MCF 10A (cell line): ENCODE data around the gene NINJ2. TPM values are rescaled to one million over a fixed set of nuclear protein-coding genes. Genes with fewer than 3 reads are reported as not detected.

Experiments
- BruUV-seq: library from RNA; stranded (reverse); fragments of 400-500 nt; replicated peaks from 2 replicates; lab custom pipeline; 2021; lab: Mats Ljungman, UMichigan
- CTCF ChIA-PET: fragments of 300-600 bp; sonication (Branson Sonifier 250); formaldehyde crosslinking; extraction: SDS; loops from one replicate; lab custom pipeline; 2021; ENCODE audit warnings: antibody characterized with exemption, inconsistent platforms; lab: Yijun Ruan, JAX
- POLR2A ChIA-PET: fragments of 300-600, 350-650 bp; sonication (Branson Sonifier 250); formaldehyde crosslinking; extraction: SDS; loops from one replicate; lab custom pipeline; 2020; ENCODE audit warnings: antibody characterized with exemption, inconsistent platforms; lab: Yijun Ruan, JAX
- DNase-seq: peaks from one replicate; pipeline ENCODE4 v3.0.0-alpha.2; 2018; ENCODE audit not compliant: unreplicated experiment
- H3K27ac Mint-ChIP-seq: one replicate; pipeline ENCODE4 v1.8.0; 2022; ENCODE audit warnings: mild to moderate bottlenecking, low read depth, mixed read lengths; ENCODE audit not compliant: unreplicated experiment
- H3K27me3 Mint-ChIP-seq: one replicate; pipeline ENCODE4 v1.8.0; 2022; ENCODE audit warnings: mixed read lengths; ENCODE audit not compliant: insufficient read depth, unreplicated experiment
- H3K36me3 Mint-ChIP-seq: one replicate; pipeline ENCODE4 v1.8.0; 2022; ENCODE audit warnings: mild to moderate bottlenecking, moderate library complexity, mixed read lengths; ENCODE audit not compliant: insufficient read depth, unreplicated experiment
- H3K4me1 Mint-ChIP-seq: one replicate; pipeline ENCODE4 v1.8.0; 2022; ENCODE audit warnings: mixed read lengths; ENCODE audit not compliant: insufficient read depth, unreplicated experiment
- H3K4me3 Mint-ChIP-seq: one replicate; pipeline ENCODE4 v1.8.0; 2022; ENCODE audit warnings: mild to moderate bottlenecking, moderate library complexity, mixed read lengths; ENCODE audit not compliant: unreplicated experiment
- H3K9me3 Mint-ChIP-seq: one replicate; pipeline ENCODE4 v1.8.0; 2022; ENCODE audit warnings: mixed read lengths; ENCODE audit not compliant: unreplicated experiment
- CTCF ChIP-seq: fragments of 200-600 bp; IDR thresholded peaks from one replicate; pipeline ENCODE4 v1.8.0; 2022; ENCODE audit warnings: antibody characterized with exemption, mild to moderate bottlenecking; ENCODE audit not compliant: unreplicated experiment
- intact Hi-C: fragments of 100-400 bp; cut with micrococcal nuclease; formaldehyde crosslinking; loops from 2 replicates; pipeline ENCODE4 v1.14.1; 2022
- total RNA-seq: library from RNA; stranded (reverse); gene quantifications from 2 replicates; pipeline ENCODE4 v1.2.3, GENCODE V29; 2022

The NINJ2 gene
- total RNA-seq, 1 experiment from 2014 or later: not detected

GRCh38 chr12:647385-648085 lies 15.7 kb downstream of the NINJ2 start:
- H3K27me3 Mint-ChIP-seq: no peaks in the 10 kb centered on the region
- intact Hi-C loops: no loop called here
- ChIA-PET CTCF (interaction anchor here (0.6 to 0.9 kb wide), 2 partner anchors 16 to 78 kb away, joined by 3 read pairs; no protein-coding TSS in a partner anchor), POLR2A (no interaction called here)
- BruUV-seq: no TSS peak
- no peak overlapping the region for H3K4me3 Mint-ChIP-seq
- no peak overlapping the region for H3K27ac Mint-ChIP-seq
- H3K9me3 Mint-ChIP-seq: no peaks in the 10 kb centered on the region
- peaks cover 9% of the 10 kb centered on the region for H3K4me1 Mint-ChIP-seq
- no peak for TF ChIP-seq CTCF
- peaks cover 6% of the 10 kb centered on the region for H3K36me3 Mint-ChIP-seq
- no peak for DNase-seq

- no TSS peak for BruUV-seq
- ChIA-PET CTCF (interaction anchor here (0.6 to 0.7 kb wide), 2 partner anchors 79 to 416 kb away, joined by 3 read pairs; no protein-coding TSS in a partner anchor), POLR2A (interaction anchor here (0.7 kb wide), 1 partner anchor 32 kb away, joined by 3 read pairs; no protein-coding TSS in a partner anchor)
- Mint-ChIP-seq H3K4me3 (no peak overlapping the region), H3K27me3 (no peaks in the 10 kb centered on the region), H3K4me1 (peaks cover 9% of the 10 kb centered on the region), H3K36me3 (peaks cover 6% of the 10 kb centered on the region), H3K9me3 (no peaks in the 10 kb centered on the region), H3K27ac (no peak overlapping the region)
- intact Hi-C loops: no loop called here
- no peak for DNase-seq
- TF ChIP-seq CTCF: no peak
Observed at GRCh38 chr12:646442-647384, 16.5 kb downstream of the NINJ2 start.

GRCh38 chr12:645563-646071 lies 17.6 kb downstream of the NINJ2 start:
- no peak overlapping the region for H3K27ac Mint-ChIP-seq
- no peaks in the 10 kb centered on the region for H3K9me3 Mint-ChIP-seq
- DNase-seq: peak; percentile 32
- BruUV-seq: no TSS peak
- ChIA-PET CTCF (interaction anchor here (0.6 to 1.2 kb wide), 4 partner anchors 21 to 417 kb away, joined by 3 to 6 read pairs (median 3); no protein-coding TSS in a partner anchor), POLR2A (interaction anchor here (1.0 kb wide), 2 partner anchors 8 to 13 kb away, joined by 3 to 4 read pairs; no protein-coding TSS in a partner anchor)
- no peak for TF ChIP-seq CTCF
- H3K4me1 Mint-ChIP-seq: peaks cover 9% of the 10 kb centered on the region
- H3K4me3 Mint-ChIP-seq: no peak overlapping the region
- intact Hi-C loops: no loop called here
- H3K36me3 Mint-ChIP-seq: peaks cover 6% of the 10 kb centered on the region
- no peaks in the 10 kb centered on the region for H3K27me3 Mint-ChIP-seq
